ENCODE results near the gene EFNA2. TPM values are rescaled to one million over a fixed set of nuclear protein-coding genes. Genes with fewer than 3 reads are reported as not detected.

The EFNA2 gene
- total and polyA plus RNA-seq, 2 of the 8 experiments (the other 6 are each of a cell fraction or from before 2014, with no cell fraction given), result 4.0 to 7.0 TPM

DNA sequence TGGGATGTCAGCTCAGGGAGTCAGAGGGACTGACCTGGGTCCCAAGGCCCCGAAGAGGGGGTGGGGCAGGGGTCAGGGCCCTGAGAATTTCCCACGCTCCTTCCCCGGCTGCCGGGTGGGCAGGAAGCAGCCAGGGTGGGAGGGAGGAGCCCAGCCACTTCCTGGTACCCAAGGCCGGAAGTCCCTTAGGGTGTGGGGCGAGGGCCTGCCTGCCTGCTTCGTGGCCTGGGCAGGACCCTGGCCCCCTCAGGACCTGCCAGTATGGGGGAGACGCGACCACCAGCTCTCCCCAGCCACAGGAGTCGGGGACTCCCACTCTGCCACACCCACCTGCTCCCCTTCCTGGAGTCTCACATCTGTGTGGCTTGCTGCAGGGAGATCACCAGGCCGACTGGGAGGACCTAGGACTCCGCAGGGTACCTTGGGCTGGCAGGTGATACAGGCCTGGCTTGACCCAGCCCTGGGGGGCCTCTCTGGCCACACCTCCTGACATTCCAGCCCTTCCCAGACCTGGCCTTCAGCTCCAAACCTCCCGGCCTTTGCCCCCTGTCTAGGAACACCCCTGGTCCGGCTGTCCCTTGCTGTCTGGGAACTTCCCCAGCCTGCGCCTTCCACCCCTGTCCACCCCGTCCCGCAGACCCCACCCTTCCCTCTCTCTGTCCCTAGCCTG is 26.3 kb upstream of the EFNA2 start (continued):
- TF ChIP-seq CTBP2 (IDR thresholded peaks at IDR 0.05; ENCODE audit: borderline replicate concordance, insufficient read depth, insufficient read length, low read length) (no peak), HDAC6 (IDR thresholded peaks at IDR 0.05; ENCODE audit: low read depth, low read length) (no peak), CEBPB (IDR thresholded peaks at IDR 0.05; ENCODE audit: low read depth, low read length) (no peak), SAP30 (IDR thresholded peaks at IDR 0.05; ENCODE audit: insufficient read depth, insufficient replicate concordance, low read length) (no peak), RXRA (IDR thresholded peaks at IDR 0.05; ENCODE audit: insufficient read depth, low read depth, low read length) (0 out of 2 replicates have a peak, but pooled peaks have one; percentile 8), EGR1 (IDR thresholded peaks at IDR 0.05; ENCODE audit: borderline replicate concordance, low read depth, low read length) (peak; percentile 57; the same call in 1 of the 2 replicates), SIN3A (conservative IDR thresholded peaks at IDR 0.05 in 1 of 2, IDR thresholded peaks at IDR 0.05 in 1 of 2; ENCODE audit: low read depth in 1 of 2, low read length in 2 of 2) (peak in 1 of 2 experiments; percentile 35; a peak in 1 of 4 replicates), CHD2 (IDR thresholded peaks at IDR 0.05; ENCODE audit: low read length) (0 out of 2 replicates have a peak, but pooled peaks have one; percentile 35), SP4 (IDR thresholded peaks at IDR 0.05; ENCODE audit: low read length) (no peak; the same call in 1 of the 2 replicates), TEAD4 (IDR thresholded peaks at IDR 0.05; ENCODE audit: low read depth, low read length) (peak; percentile 90), SIRT6 (IDR thresholded peaks at IDR 0.05; ENCODE audit: low read length) (peak; percentile 25)
